ENCODE measurements around the gene ENTHD1.
A peak's percentile ranks its signal among the peaks of the same experiment; 100 is the strongest.
"Not testable (repeated sequence)": the region's sequence is repeated elsewhere in the genome, so short reads cannot be mapped to it uniquely, and the experiment has no call there.

Gene ENTHD1

GRCh38 chr22:39898997-39899396 lies 5.4 kb upstream of the ENTHD1 start:
- Histone ChIP-seq H3K9me3 (no peaks in the 10 kb centered on the region), H3K4me1 (peaks cover 0 to 22% (median 3%) of the 10 kb centered on the region in 4 donors), H3K27ac (peak overlapping the region in 1 of 2 donors; percentile 14), H3K27me3 (no peaks in the 10 kb centered on the region), H3K36me3 (no peaks in the 10 kb centered on the region), H3K4me3 (no peak overlapping the region)
- intact Hi-C loops (cut with DNase I; ENCODE audit: low total_unique reads), result no loop called here
- TF ChIP-seq CTCF (IDR thresholded peaks at IDR 0.05), result no peak
- no peak for DNase-seq

- H3K27me3 ChIP-seq, result no peaks in the 10 kb centered on the region
- no peak overlapping the region for H3K4me3 ChIP-seq
- H3K4me1 ChIP-seq, result peaks cover 0 to 22% (median 3%) of the 10 kb centered on the region in 4 donors
- TF ChIP-seq CTCF (IDR thresholded peaks at IDR 0.05), result no peak
- H3K36me3 ChIP-seq, result no peaks in the 10 kb centered on the region
- no peak overlapping the region for H3K27ac ChIP-seq
- H3K9me3 ChIP-seq, result no peaks in the 10 kb centered on the region
- intact Hi-C loops (cut with DNase I; ENCODE audit: low total_unique reads), result no loop called here
- no peak for DNase-seq
These were observed 4.3 kb upstream of the ENTHD1 start for GRCh38 chr22:39897841-39898240.

DNA sequence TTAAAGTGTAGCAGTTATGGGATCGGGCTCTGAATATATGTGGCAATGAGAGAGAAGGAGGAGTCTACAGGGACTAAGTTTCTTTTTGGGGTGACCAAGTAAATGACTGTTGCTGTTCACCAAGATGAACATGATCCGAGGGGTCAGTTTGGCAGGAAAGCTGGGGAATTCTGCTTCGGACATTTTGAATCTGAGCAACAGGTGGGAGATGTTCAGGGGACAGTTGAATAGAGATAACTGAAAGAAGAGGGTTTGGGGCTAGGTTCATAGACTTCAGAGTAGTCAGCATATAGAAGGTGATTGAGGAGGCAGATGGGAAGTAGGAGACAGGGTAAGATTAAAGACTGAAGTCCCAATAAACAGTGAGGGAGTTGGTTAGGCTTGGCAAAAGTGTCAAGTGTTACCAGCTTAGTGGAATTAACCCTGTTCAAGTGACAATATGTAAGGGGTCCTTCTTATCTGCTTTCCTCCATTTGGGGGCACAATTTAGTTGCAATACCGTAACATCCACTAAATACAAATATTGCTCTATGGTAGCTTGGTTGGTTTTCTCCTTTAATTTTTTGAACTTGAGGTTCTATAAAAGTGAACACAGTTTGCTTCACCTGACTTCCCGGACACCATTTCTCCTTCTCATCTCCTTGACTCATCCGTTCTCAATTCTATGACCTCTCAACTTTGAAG lies 2.9 kb upstream of the ENTHD1 start:
- H3K36me3 ChIP-seq, result no peaks in the 10 kb centered on the region
- TF ChIP-seq CTCF (IDR thresholded peaks at IDR 0.05), result no peak
- H3K9me3 ChIP-seq, result no peaks in the 10 kb centered on the region
- no peak for DNase-seq
- intact Hi-C loops (cut with DNase I; ENCODE audit: low total_unique reads), result no loop called here
- H3K4me1 ChIP-seq, result peaks cover 0 to 22% (median 3%) of the 10 kb centered on the region in 4 donors
- no peaks in the 10 kb centered on the region for H3K27me3 ChIP-seq
- H3K27ac ChIP-seq, result no peak overlapping the region
- no peak overlapping the region for H3K4me3 ChIP-seq

- Histone ChIP-seq H3K4me3 (no peak overlapping the region), H3K4me1 (peaks cover 0 to 22% (median 3%) of the 10 kb centered on the region in 4 donors), H3K9me3 (no peaks in the 10 kb centered on the region), H3K27ac (no peak overlapping the region), H3K27me3 (no peaks in the 10 kb centered on the region), H3K36me3 (no peaks in the 10 kb centered on the region)
- intact Hi-C loops (cut with DNase I; ENCODE audit: low total_unique reads), result no loop called here
- no peak for DNase-seq
- no peak for TF ChIP-seq CTCF (IDR thresholded peaks at IDR 0.05)
These were observed 2.1 kb upstream of the ENTHD1 start for GRCh38 chr22:39895682-39896081.

- no peak for TF ChIP-seq CTCF (IDR thresholded peaks at IDR 0.05)
- H3K4me1 ChIP-seq, result peaks cover 0 to 14% (median 3%) of the 10 kb centered on the region in 4 donors
- H3K4me3 ChIP-seq, result no peak overlapping the region
- no peak for DNase-seq
- no peaks in the 10 kb centered on the region for H3K9me3 ChIP-seq
- H3K27ac ChIP-seq, result no peak overlapping the region
- no peaks in the 10 kb centered on the region for H3K27me3 ChIP-seq
- intact Hi-C loops (cut with DNase I; ENCODE audit: low total_unique reads), result no loop called here
- no peaks in the 10 kb centered on the region for H3K36me3 ChIP-seq
These were observed 1.1 kb upstream of the ENTHD1 start for GRCh38 chr22:39894554-39895092.

- DNase-seq; H3K4me1 ChIP-seq; H3K36me3 ChIP-seq; H3K27me3 ChIP-seq; H3K9me3 ChIP-seq; intact Hi-C loops (cut with DNase I; ENCODE audit: low total_unique reads); H3K27ac ChIP-seq; H3K4me3 ChIP-seq: not testable (repeated sequence)
These were observed 3.6 kb downstream of the ENTHD1 start for GRCh38 chr22:39889924-39890323.

Measured in tibial artery (tissue), 4 donors.